Measurements from ENCODE around the gene KCNG2. TPM values are rescaled to one million over a fixed set of nuclear protein-coding genes. Genes with fewer than 3 reads are reported as not detected.

The KCNG2 gene
- total RNA-seq, 1 experiment from 2014 or later, result not detected

DNA sequence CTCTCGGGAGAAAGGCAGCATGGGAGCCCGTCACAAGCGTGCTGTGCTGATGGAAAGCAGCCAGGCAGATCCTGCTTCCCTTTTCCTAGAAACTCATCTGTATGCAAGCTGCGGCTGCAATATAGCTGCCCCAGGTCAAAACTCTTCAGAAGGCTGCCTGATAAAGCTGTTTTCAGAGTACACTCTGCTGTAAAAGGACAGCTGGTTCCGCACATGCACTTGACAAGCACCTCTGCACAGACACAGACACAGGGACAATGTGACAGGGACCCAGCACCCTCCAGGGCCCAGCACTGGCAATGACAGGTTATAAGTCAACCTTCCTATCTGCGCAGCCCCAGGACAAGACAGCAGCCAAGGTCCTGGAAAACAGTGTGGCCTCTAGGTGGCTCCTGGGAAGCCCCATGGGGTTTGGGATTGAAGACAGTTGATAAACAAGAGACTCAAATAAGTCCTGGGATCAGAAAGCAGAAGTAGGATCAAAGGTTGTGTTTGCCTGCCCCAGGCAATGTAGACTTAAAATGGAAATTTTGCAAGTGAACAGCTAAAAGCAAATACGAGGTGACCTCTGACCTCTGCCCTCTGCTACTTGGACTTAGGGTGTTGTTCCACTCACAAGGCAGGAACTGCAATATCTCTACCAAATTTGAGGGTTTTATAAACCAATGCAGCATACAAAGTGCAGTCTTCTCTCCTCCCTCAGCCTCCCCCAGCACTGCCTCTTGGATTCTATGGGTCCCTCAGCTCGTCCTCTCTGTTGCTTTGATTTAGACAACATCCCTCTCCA is 136.8 kb downstream of the KCNG2 start:
- Histone ChIP-seq H3K4me1 (ENCODE audit: control insufficient read depth in 1 of 2, insufficient read depth in 2 of 2, low read length in 2 of 2) (no peaks in the 10 kb centered on the region), H3K4me2 (ENCODE audit: low read length) (no peak overlapping the region), H3K79me2 (ENCODE audit: insufficient read depth, low read length) (peaks cover 97% of the 10 kb centered on the region), H3K9me2 (ENCODE audit: insufficient read depth) (no peaks in the 10 kb centered on the region), H3K27me3 (ENCODE audit: insufficient read depth, low read length) (no peaks in the 10 kb centered on the region), H3K9me3 (ENCODE audit: control insufficient read depth in 1 of 2, insufficient read depth in 1 of 2, low read depth in 1 of 2, low read length in 2 of 2) (peaks cover 23 to 34% of the 10 kb centered on the region in 2 experiments; a peak in 3 of 4 replicates), H4K20me1 (ENCODE audit: insufficient read depth) (no peaks in the 10 kb centered on the region), H3K9ac (ENCODE audit: low read length) (no peak overlapping the region), H3K27ac (ENCODE audit: low read depth, low read length) (no peak overlapping the region), H3K36me3 (ENCODE audit: control insufficient read depth in 1 of 2, insufficient read depth in 2 of 2, low read length in 2 of 2) (peaks cover 5 to 45% of the 10 kb centered on the region in 2 experiments), H2AFZ (ENCODE audit: low read depth, low read length, poor library complexity, severe bottlenecking) (no peak overlapping the region), H3K4me3 (replicated peaks in 1 of 2; ENCODE audit: low read depth in 1 of 2, low read length in 2 of 2) (no peak overlapping the region)
- ChIA-PET RAD21 (ENCODE audit: low non-redundant PET in 1 of 2, low total read pairs in 2 of 2, uncharacterized antibody in 2 of 2, unreplicated experiment in 2 of 2) (no interaction called here), CTCF (no interaction called here), POLR2A (no interaction called here)
- DNase-seq (ENCODE audit: low read depth, low spot score) (no peak), ATAC-seq (no peak; the same call in 1 of the 2 replicates)
- intact Hi-C loops (cut with micrococcal nuclease), result no loop called here
- BruUV-seq (replicated peaks), result no TSS peak
- TF ChIP-seq EZH2phosphoT487 (IDR thresholded peaks at IDR 0.05; ENCODE audit: borderline replicate concordance), result no peak
- no peak for TF ChIP-seq ZFX (IDR thresholded peaks at IDR 0.05)
- TF ChIP-seq, protein P1, sequence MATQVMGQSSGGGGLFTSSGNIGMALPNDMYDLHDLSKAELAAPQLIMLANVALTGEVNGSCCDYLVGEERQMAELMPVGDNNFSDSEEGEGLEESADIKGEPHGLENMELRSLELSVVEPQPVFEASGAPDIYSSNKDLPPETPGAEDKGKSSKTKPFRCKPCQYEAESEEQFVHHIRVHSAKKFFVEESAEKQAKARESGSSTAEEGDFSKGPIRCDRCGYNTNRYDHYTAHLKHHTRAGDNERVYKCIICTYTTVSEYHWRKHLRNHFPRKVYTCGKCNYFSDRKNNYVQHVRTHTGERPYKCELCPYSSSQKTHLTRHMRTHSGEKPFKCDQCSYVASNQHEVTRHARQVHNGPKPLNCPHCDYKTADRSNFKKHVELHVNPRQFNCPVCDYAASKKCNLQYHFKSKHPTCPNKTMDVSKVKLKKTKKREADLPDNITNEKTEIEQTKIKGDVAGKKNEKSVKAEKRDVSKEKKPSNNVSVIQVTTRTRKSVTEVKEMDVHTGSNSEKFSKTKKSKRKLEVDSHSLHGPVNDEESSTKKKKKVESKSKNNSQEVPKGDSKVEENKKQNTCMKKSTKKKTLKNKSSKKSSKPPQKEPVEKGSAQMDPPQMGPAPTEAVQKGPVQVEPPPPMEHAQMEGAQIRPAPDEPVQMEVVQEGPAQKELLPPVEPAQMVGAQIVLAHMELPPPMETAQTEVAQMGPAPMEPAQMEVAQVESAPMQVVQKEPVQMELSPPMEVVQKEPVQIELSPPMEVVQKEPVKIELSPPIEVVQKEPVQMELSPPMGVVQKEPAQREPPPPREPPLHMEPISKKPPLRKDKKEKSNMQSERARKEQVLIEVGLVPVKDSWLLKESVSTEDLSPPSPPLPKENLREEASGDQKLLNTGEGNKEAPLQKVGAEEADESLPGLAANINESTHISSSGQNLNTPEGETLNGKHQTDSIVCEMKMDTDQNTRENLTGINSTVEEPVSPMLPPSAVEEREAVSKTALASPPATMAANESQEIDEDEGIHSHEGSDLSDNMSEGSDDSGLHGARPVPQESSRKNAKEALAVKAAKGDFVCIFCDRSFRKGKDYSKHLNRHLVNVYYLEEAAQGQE (IDR thresholded peaks at IDR 0.05; ENCODE audit: low read depth), result no peak
- TF ChIP-seq YY1 (IDR thresholded peaks at IDR 0.05; ENCODE audit: extremely low read depth, insufficient replicate concordance, low read depth, low read length), result no peak
- TF ChIP-seq ZNF274 (IDR thresholded peaks at IDR 0.05; ENCODE audit: low read depth, low read length), result no peak
- TF ChIP-seq, protein P2, sequence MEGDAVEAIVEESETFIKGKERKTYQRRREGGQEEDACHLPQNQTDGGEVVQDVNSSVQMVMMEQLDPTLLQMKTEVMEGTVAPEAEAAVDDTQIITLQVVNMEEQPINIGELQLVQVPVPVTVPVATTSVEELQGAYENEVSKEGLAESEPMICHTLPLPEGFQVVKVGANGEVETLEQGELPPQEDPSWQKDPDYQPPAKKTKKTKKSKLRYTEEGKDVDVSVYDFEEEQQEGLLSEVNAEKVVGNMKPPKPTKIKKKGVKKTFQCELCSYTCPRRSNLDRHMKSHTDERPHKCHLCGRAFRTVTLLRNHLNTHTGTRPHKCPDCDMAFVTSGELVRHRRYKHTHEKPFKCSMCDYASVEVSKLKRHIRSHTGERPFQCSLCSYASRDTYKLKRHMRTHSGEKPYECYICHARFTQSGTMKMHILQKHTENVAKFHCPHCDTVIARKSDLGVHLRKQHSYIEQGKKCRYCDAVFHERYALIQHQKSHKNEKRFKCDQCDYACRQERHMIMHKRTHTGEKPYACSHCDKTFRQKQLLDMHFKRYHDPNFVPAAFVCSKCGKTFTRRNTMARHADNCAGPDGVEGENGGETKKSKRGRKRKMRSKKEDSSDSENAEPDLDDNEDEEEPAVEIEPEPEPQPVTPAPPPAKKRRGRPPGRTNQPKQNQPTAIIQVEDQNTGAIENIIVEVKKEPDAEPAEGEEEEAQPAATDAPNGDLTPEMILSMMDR (IDR thresholded peaks at IDR 0.05 in 2 of 3, conservative IDR thresholded peaks at IDR 0.05 in 1 of 3; ENCODE audit: borderline replicate concordance in 1 of 3, insufficient read depth in 1 of 3, low read depth in 2 of 3, low read length in 2 of 3), result no peak
- no peak for TF ChIP-seq SP1 (IDR thresholded peaks at IDR 0.05; ENCODE audit: low read depth)
- TF ChIP-seq CBX3 (IDR thresholded peaks at IDR 0.05; ENCODE audit: low read depth), result no peak
- no peak for TF ChIP-seq EGR1 (IDR thresholded peaks at IDR 0.05; ENCODE audit: low read depth)
- TF ChIP-seq, protein P3, sequence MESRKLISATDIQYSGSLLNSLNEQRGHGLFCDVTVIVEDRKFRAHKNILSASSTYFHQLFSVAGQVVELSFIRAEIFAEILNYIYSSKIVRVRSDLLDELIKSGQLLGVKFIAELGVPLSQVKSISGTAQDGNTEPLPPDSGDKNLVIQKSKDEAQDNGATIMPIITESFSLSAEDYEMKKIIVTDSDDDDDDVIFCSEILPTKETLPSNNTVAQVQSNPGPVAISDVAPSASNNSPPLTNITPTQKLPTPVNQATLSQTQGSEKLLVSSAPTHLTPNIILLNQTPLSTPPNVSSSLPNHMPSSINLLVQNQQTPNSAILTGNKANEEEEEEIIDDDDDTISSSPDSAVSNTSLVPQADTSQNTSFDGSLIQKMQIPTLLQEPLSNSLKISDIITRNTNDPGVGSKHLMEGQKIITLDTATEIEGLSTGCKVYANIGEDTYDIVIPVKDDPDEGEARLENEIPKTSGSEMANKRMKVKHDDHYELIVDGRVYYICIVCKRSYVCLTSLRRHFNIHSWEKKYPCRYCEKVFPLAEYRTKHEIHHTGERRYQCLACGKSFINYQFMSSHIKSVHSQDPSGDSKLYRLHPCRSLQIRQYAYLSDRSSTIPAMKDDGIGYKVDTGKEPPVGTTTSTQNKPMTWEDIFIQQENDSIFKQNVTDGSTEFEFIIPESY (IDR thresholded peaks at IDR 0.05; ENCODE audit: extremely low read depth, insufficient replicate concordance, low read length), result no peak
- no peak for TF ChIP-seq POLR2AphosphoS5 (IDR thresholded peaks at IDR 0.05; ENCODE audit: low read depth, low read length)
- no peak for TF ChIP-seq EZH2 (IDR thresholded peaks at IDR 0.05)
- TF ChIP-seq, protein P4, sequence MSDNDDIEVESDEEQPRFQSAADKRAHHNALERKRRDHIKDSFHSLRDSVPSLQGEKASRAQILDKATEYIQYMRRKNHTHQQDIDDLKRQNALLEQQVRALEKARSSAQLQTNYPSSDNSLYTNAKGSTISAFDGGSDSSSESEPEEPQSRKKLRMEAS (IDR thresholded peaks at IDR 0.05), result no peak
- TF ChIP-seq JUND (IDR thresholded peaks at IDR 0.05), result no peak
- no peak for TF ChIP-seq FOSL1 (IDR thresholded peaks at IDR 0.05; ENCODE audit: low read depth)
- TF ChIP-seq RAD21 (IDR thresholded peaks at IDR 0.05; ENCODE audit: low read depth), result no peak
- no peak for TF ChIP-seq POLR2A (IDR thresholded peaks at IDR 0.05; ENCODE audit: borderline replicate concordance, extremely low read depth, insufficient read depth, insufficient read length)
- TF ChIP-seq ELF1 (IDR thresholded peaks at IDR 0.05; ENCODE audit: borderline replicate concordance, low read depth), result no peak
- TF ChIP-seq SIN3A (IDR thresholded peaks at IDR 0.05; ENCODE audit: low read depth), result no peak

Measured in HCT116 (cell line).